ENCODE data around the gene KLF11.
A peak's percentile ranks its signal among the peaks of the same experiment; 100 is the strongest.

Gene KLF11

GRCh38 chr2:10054976-10055375 is 11.6 kb downstream of the KLF11 start:
- no peak for TF ChIP-seq TCF12 (IDR thresholded peaks at IDR 0.05; ENCODE audit: low read depth)
- TF ChIP-seq, protein P1, sequence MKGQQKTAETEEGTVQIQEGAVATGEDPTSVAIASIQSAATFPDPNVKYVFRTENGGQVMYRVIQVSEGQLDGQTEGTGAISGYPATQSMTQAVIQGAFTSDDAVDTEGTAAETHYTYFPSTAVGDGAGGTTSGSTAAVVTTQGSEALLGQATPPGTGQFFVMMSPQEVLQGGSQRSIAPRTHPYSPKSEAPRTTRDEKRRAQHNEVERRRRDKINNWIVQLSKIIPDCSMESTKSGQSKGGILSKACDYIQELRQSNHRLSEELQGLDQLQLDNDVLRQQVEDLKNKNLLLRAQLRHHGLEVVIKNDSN (IDR thresholded peaks at IDR 0.05): no peak
- TF ChIP-seq, protein P2, sequence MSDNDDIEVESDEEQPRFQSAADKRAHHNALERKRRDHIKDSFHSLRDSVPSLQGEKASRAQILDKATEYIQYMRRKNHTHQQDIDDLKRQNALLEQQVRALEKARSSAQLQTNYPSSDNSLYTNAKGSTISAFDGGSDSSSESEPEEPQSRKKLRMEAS (IDR thresholded peaks at IDR 0.05): no peak
- no peak for TF ChIP-seq NFIC (IDR thresholded peaks at IDR 0.05)
- no peak for TF ChIP-seq EP300 (IDR thresholded peaks at IDR 0.05; ENCODE audit: borderline replicate concordance)

DNA sequence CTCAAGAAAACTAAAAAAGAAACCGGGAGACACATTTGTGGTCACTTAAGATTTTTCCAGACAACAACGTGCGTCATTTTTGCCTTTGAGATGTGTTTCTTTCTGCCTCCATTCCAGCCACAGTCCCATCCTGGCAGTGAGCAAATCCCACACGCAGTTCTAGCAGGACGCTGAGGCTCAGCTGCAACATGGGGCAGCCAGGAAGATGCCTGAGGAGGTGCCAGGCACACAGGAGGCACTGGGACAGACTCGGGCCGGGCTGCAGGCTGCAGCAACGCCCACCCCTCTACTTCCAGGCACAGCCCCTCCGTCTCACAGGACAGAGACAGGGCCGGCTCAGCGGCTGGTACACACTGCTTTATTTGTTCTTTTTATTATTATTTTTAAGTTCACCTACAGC is 13.1 kb downstream of the KLF11 start:
- TF ChIP-seq ZBTB7A (IDR thresholded peaks at IDR 0.05; ENCODE audit: low read depth) (no peak), EGR1 (IDR thresholded peaks at IDR 0.05) (no peak), CREB1 (IDR thresholded peaks at IDR 0.05; ENCODE audit: low read depth) (no peak)
- TF ChIP-seq, protein P1 (IDR thresholded peaks at IDR 0.05): no peak

DNA sequence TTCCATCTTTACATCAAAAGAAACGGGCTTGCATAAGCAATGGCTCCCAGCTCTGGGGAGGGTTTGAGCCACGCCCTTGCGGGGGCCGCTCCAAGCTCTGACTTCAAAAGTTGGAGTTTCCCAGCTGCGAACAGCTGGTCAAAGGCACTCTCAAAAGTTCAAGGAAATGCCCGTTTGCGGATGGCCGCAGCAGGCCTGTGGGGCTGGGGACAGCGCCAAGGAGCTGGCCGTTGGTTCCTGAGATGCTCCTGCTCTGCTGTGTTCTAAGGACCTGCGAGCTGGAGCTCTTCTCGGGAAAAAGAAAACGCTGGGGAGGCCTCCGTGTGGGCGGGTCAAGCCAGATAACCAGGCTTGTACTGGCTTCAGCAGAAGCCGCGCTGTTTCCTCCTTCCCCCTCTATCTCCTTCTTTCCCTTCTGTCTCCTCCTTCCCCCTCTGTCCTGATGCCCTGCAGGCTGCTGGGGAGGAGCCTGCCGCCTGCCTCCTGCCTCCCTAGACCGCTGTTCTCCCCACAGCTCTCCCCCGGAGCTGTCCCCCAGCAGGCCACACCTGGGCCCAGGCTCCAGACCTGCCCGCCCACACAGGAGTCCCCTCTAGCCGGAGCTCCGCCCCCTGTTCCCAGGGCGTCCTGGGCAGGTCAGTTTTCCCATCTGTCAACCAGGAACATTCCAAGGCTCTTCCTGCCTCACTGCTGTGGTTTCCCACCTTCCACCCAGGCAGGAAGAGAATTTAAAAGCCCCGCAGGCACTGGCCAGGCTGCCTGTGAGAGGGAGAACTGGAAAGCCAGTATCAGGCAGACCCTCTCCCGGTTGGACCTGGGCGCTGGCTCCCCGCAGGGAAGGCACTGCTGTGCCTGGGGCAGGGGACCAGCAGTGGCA is 14.1 kb downstream of the KLF11 start:
- peak; percentile 53; the same call in 1 of the 2 replicates for TF ChIP-seq TEAD4 (IDR thresholded peaks at IDR 0.05)
- TF ChIP-seq REST (IDR thresholded peaks at IDR 0.05; ENCODE audit: low read depth): 0 out of 2 replicates have a peak, but pooled peaks have one; percentile 22
- TF ChIP-seq EGR1 (IDR thresholded peaks at IDR 0.05): peak; percentile 77
- TF ChIP-seq, protein P2 (IDR thresholded peaks at IDR 0.05): no peak
- 0 out of 2 replicates have a peak, but pooled peaks have one; percentile 56 for TF ChIP-seq ZBTB7A (IDR thresholded peaks at IDR 0.05; ENCODE audit: low read depth)

- no peak for TF ChIP-seq FOXM1 (IDR thresholded peaks at IDR 0.05; ENCODE audit: borderline replicate concordance, low read depth)
- TF ChIP-seq CREB1 (IDR thresholded peaks at IDR 0.05; ENCODE audit: low read depth): no peak
- no peak for TF ChIP-seq CEBPB (IDR thresholded peaks at IDR 0.05)
- no peak for TF ChIP-seq ZBTB7A (IDR thresholded peaks at IDR 0.05; ENCODE audit: low read depth)
- no peak for TF ChIP-seq EGR1 (IDR thresholded peaks at IDR 0.05)
- TF ChIP-seq EP300 (IDR thresholded peaks at IDR 0.05; ENCODE audit: borderline replicate concordance): no peak
- no peak for TF ChIP-seq RAD21 (IDR thresholded peaks at IDR 0.05; ENCODE audit: low read depth)
- TF ChIP-seq, protein P1 (IDR thresholded peaks at IDR 0.05): no peak
- no peak for TF ChIP-seq TEAD4 (IDR thresholded peaks at IDR 0.05)
- TF ChIP-seq NFIC (IDR thresholded peaks at IDR 0.05): no peak
- no peak for TF ChIP-seq TCF12 (IDR thresholded peaks at IDR 0.05; ENCODE audit: low read depth)
- TF ChIP-seq, protein P2 (IDR thresholded peaks at IDR 0.05): no peak
Measured at GRCh38 chr2:10058251-10059015, 15.1 kb downstream of the KLF11 start.

GRCh38 chr2:10059016-10059351 is 15.6 kb downstream of the KLF11 start:
- TF ChIP-seq RAD21 (IDR thresholded peaks at IDR 0.05; ENCODE audit: low read depth): no peak
- TF ChIP-seq CEBPB (IDR thresholded peaks at IDR 0.05): no peak
- TF ChIP-seq YY1 (IDR thresholded peaks at IDR 0.05; ENCODE audit: low read depth): no peak
- TF ChIP-seq ZBTB7A (IDR thresholded peaks at IDR 0.05; ENCODE audit: low read depth): no peak
- no peak for TF ChIP-seq TEAD4 (IDR thresholded peaks at IDR 0.05)
- no peak for TF ChIP-seq EGR1 (IDR thresholded peaks at IDR 0.05)
- TF ChIP-seq CREB1 (IDR thresholded peaks at IDR 0.05; ENCODE audit: low read depth): no peak
- TF ChIP-seq, protein P2 (IDR thresholded peaks at IDR 0.05): no peak
- TF ChIP-seq REST (IDR thresholded peaks at IDR 0.05; ENCODE audit: low read depth): no peak
